T-cell (primary cell): ENCODE data around the gene PLCL1. TPM values are rescaled to one million over a fixed set of nuclear protein-coding genes. Genes with fewer than 3 reads are reported as not detected.

ENCODE experiments used
- ATAC-seq, 4 experiments: fragments of 200-7000 bp in 3 of 4; fragments of 150-1000 bp in 1 of 4; cut with Tn5 transposase; replicated peaks in 1 of 4; 1 replicate in 3 of 4; 2 replicates in 1 of 4; pipeline ENCODE4 v1.10.0; 2021; ENCODE audit warnings: moderate library complexity in 3 of 4, mild to moderate bottlenecking in 2 of 4, moderate number of reproducible peaks in 1 of 4
- CTCF ChIA-PET, 2 donors: fragments of 300-600 bp; sonication (Branson Sonifier 250); formaldehyde crosslinking; loops; one replicate each; lab custom pipeline; 2022; ENCODE audit warnings: antibody characterized with exemption in 2 of 2; lab: Charles Lee
- POLR2A ChIA-PET, 2 donors: fragments of 300-600 bp; sonication (Branson Sonifier 250); formaldehyde crosslinking; loops; one replicate each; lab custom pipeline; 2022; ENCODE audit warnings: antibody characterized with exemption in 2 of 2; lab: Charles Lee
- DNase-seq, 35 experiments: peaks; one replicate each; pipeline versions ENCODE4 v3.0.0 to v3.0.0-alpha.2; 2013 to 2023
- H3K27ac ChIP-seq: one replicate; pipeline ENCODE4 v1.5.1; 2013; ENCODE audit warnings: low read length
- H3K27me3 ChIP-seq, 2 experiments: replicated peaks in 1 of 2; 1 replicate in 1 of 2; 2 replicates in 1 of 2; pipeline versions ENCODE4 v1.6.1 to v1.7.0; 2013; ENCODE audit warnings: low read length in 1 of 2, mixed read lengths in 1 of 2; ENCODE audit not compliant: control insufficient read depth in 2 of 2, insufficient read depth in 2 of 2; ENCODE audit errors: extremely low read depth in 1 of 2
- H3K36me3 ChIP-seq, 2 donors: 1 replicate in 1 of 2; 2 replicates in 1 of 2; pipeline versions ENCODE4 v1.6.1 to v1.7.0; 2013; ENCODE audit warnings: low read length in 1 of 2; ENCODE audit not compliant: control insufficient read depth in 2 of 2, insufficient read depth in 1 of 2; ENCODE audit errors: extremely low read depth in 1 of 2
- H3K4me1 ChIP-seq, 2 experiments: 1 replicate in 1 of 2; 2 replicates in 1 of 2; pipeline versions ENCODE4 v1.6.1 to v1.7.0; 2013; ENCODE audit warnings: low read length in 2 of 2, mixed read lengths in 1 of 2; ENCODE audit not compliant: insufficient read depth in 2 of 2, control insufficient read depth in 1 of 2; ENCODE audit errors: extremely low read depth in 1 of 2
- H3K4me3 ChIP-seq, 2 donors: 1 replicate in 1 of 2; 2 replicates in 1 of 2; pipeline versions ENCODE4 v1.5.1 to v1.7.0; 2013; ENCODE audit warnings: mild to moderate bottlenecking in 2 of 2, low read length in 1 of 2, moderate library complexity in 1 of 2; ENCODE audit not compliant: control insufficient read depth in 1 of 2; ENCODE audit errors: extremely low read depth in 1 of 2
- H3K9me3 ChIP-seq: 2 replicates; pipeline ENCODE4 v1.7.0; 2013
- H3K27ac Mint-ChIP-seq, 2 donors: one replicate each; pipeline ENCODE4 v1.8.0; 2020 to 2021; ENCODE audit warnings: mild to moderate bottlenecking in 2 of 2, mixed read lengths in 2 of 2
- H3K27me3 Mint-ChIP-seq, 2 donors: one replicate each; pipeline ENCODE4 v1.8.0; 2021 to 2022; ENCODE audit warnings: mixed read lengths in 2 of 2
- H3K36me3 Mint-ChIP-seq: one replicate; pipeline ENCODE4 v1.8.0; 2021; ENCODE audit warnings: mixed read lengths
- H3K4me1 Mint-ChIP-seq, 3 donors: one replicate each; pipeline ENCODE4 v1.8.0; 2020 to 2022; ENCODE audit warnings: mixed read lengths in 3 of 3, mild to moderate bottlenecking in 1 of 3
- H3K4me3 Mint-ChIP-seq, 3 donors: one replicate each; pipeline ENCODE4 v1.8.0; 2020 to 2022; ENCODE audit warnings: mild to moderate bottlenecking in 3 of 3, mixed read lengths in 3 of 3, moderate library complexity in 3 of 3
- H3K9me3 Mint-ChIP-seq, 3 donors: one replicate each; pipeline ENCODE4 v1.8.0; 2020 to 2022; ENCODE audit warnings: mixed read lengths in 3 of 3
- WGBS: methylation state at CpG from one replicate; pipeline ENCODE4 v1.1.5; 2013; ENCODE audit warnings: missing lambda C conversion rate; ENCODE audit not compliant: insufficient coverage; 5-methylcytosine and 5-hydroxymethylcytosine counted together
- total RNA-seq, 35 experiments: library from RNA in 6 of 35; stranded (reverse) in 6 of 35; fragments of 120-200 nt in 1 of 35; gene quantifications; one replicate each; pipeline versions ENCODE4 v1.2.1 to v1.2.4 and lab custom pipeline; 2013 to 2026

The PLCL1 gene
- total RNA-seq, 5 donors from 2014 or later (not counting 1 experiment from before 2014, with no cell fraction given): 15.3 to 24.7 (median 20.3) TPM

- no peaks in the 10 kb centered on the region for H3K9me3 ChIP-seq
- H3K27me3 ChIP-seq: no peaks in the 10 kb centered on the region
- Mint-ChIP-seq H3K9me3 (no peaks in the 10 kb centered on the region), H3K36me3 (no peaks in the 10 kb centered on the region), H3K4me3 (peak overlapping the region; percentile 76 to 87 (median 86)), H3K27ac (peak overlapping the region; percentile 75 to 84), H3K27me3 (peaks cover 0 to 4% of the 10 kb centered on the region in 2 donors), H3K4me1 (peaks cover 62 to 67% (median 65%) of the 10 kb centered on the region in 3 donors)
- ATAC-seq (no peak), DNase-seq (no peak)
- H3K36me3 ChIP-seq: no peaks in the 10 kb centered on the region
- CTCF ChIA-PET: interaction anchor here (0.6 to 2.1 kb wide), 7 partner anchors 11 to 492 kb away, joined by 3 to 12 read pairs (median 3); no protein-coding TSS in a partner anchor
- peak overlapping the region; percentile 35 for H3K27ac ChIP-seq
- POLR2A ChIA-PET: no interaction called here
- peaks cover 18 to 26% of the 10 kb centered on the region in 2 experiments for H3K4me1 ChIP-seq
- H3K4me3 ChIP-seq: peak overlapping the region; percentile 82 to 86
- 58% methylated on average over 2 of the region's 11 CpGs for WGBS
Observed at GRCh38 chr2:197805715-197806633, 1.6 kb downstream of the PLCL1 start.

GRCh38 chr2:197809064-197809463 lies 4.7 kb downstream of the PLCL1 start:
- H3K27me3 Mint-ChIP-seq: no peaks in the 10 kb centered on the region
- peaks cover 0 to 3% (median 0%) of the 10 kb centered on the region in 3 donors for H3K9me3 Mint-ChIP-seq
- H3K4me3 ChIP-seq: no peak overlapping the region
- POLR2A ChIA-PET: no interaction called here
- CTCF ChIA-PET: interaction anchor here in 1 of 2 donors (0.8 to 2.8 kb wide), 6 partner anchors 22 to 318 kb away, joined by 3 to 14 read pairs (median 4); no protein-coding TSS in a partner anchor
- no peaks in the 10 kb centered on the region for H3K36me3 ChIP-seq
- peak overlapping the region; percentile 18 to 48 (median 28) for H3K4me3 Mint-ChIP-seq
- H3K36me3 Mint-ChIP-seq: no peaks in the 10 kb centered on the region
- peaks cover 66 to 74% (median 70%) of the 10 kb centered on the region in 3 donors for H3K4me1 Mint-ChIP-seq
- peak overlapping the region; percentile 77 to 82 for H3K27ac Mint-ChIP-seq
- no peaks in the 10 kb centered on the region for H3K9me3 ChIP-seq
- DNase-seq: peak in 1 of 35 experiments; percentile 21
- peaks cover 12 to 20% of the 10 kb centered on the region in 2 experiments for H3K4me1 ChIP-seq
- ATAC-seq: no peak
- peak overlapping the region; percentile 42 for H3K27ac ChIP-seq
- H3K27me3 ChIP-seq: no peaks in the 10 kb centered on the region
- whole genome bisulfite sequencing: no CpG with 5 or more reads among the region's 5 CpGs

DNA sequence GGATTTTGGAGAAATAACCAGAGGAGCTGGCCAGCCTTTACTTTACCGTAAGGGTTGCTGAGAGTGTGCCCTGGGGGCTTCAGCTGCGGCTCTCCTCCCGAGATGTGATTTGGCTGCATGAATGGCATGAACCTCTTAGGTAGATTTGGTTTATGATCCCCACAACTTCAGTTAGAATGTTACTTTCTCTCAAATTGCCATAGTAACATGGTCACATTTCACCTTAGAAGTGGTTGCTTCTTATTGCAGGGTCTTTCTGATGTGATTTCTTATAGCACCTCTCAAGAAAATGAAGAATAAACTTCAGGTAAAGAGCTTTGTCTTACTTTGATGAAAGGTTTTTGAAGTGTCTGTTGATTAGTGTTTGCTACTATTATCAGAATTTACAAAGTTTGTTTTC lies 5.6 kb downstream of the PLCL1 start:
- H3K4me1 ChIP-seq: peaks cover 9 to 20% of the 10 kb centered on the region in 2 experiments
- H3K4me3 ChIP-seq: no peak overlapping the region
- ATAC-seq (peak in 1 of 4 experiments; percentile 59), DNase-seq (peak in 1 of 35 experiments; percentile 47)
- no peaks in the 10 kb centered on the region for H3K27me3 ChIP-seq
- no peaks in the 10 kb centered on the region for H3K36me3 ChIP-seq
- no peaks in the 10 kb centered on the region for H3K9me3 ChIP-seq
- no CpG with 5 or more reads among the region's 3 CpGs for WGBS
- no peak overlapping the region for H3K4me3 Mint-ChIP-seq
- H3K27ac ChIP-seq: no peak overlapping the region
- H3K27me3 Mint-ChIP-seq: no peaks in the 10 kb centered on the region
- peak overlapping the region; percentile 78 to 82 for H3K27ac Mint-ChIP-seq
- H3K36me3 Mint-ChIP-seq: peaks cover 5% of the 10 kb centered on the region
- peaks cover 73 to 79% (median 76%) of the 10 kb centered on the region in 3 donors for H3K4me1 Mint-ChIP-seq
- ChIA-PET POLR2A (no interaction called here), CTCF (interaction anchor here (0.6 to 2.8 kb wide), 3 partner anchors 28 to 419 kb away, joined by 3 to 14 read pairs (median 6); no protein-coding TSS in a partner anchor)
- H3K9me3 Mint-ChIP-seq: peaks cover 0 to 3% (median 0%) of the 10 kb centered on the region in 3 donors

- WGBS: no CpG with 5 or more reads among the region's 3 CpGs
- Histone ChIP-seq H3K36me3 (no peaks in the 10 kb centered on the region), H3K9me3 (no peaks in the 10 kb centered on the region), H3K4me3 (no peak overlapping the region), H3K27ac (no peak overlapping the region), H3K27me3 (no peaks in the 10 kb centered on the region), H3K4me1 (peaks cover 6 to 24% of the 10 kb centered on the region in 2 experiments)
- H3K27ac Mint-ChIP-seq: peak overlapping the region; percentile 76 to 78
- no peak overlapping the region for H3K4me3 Mint-ChIP-seq
- peaks cover 7% of the 10 kb centered on the region for H3K36me3 Mint-ChIP-seq
- ATAC-seq (no peak), DNase-seq (no peak)
- peaks cover 74 to 83% (median 78%) of the 10 kb centered on the region in 3 donors for H3K4me1 Mint-ChIP-seq
- peaks cover 0 to 3% (median 0%) of the 10 kb centered on the region in 3 donors for H3K9me3 Mint-ChIP-seq
- no peaks in the 10 kb centered on the region for H3K27me3 Mint-ChIP-seq
- ChIA-PET CTCF (interaction anchor here (0.6 to 2.8 kb wide), 3 partner anchors 9 to 420 kb away, joined by 4 to 14 read pairs (median 6); no protein-coding TSS in a partner anchor), POLR2A (interaction anchor here in 1 of 2 donors (1.4 kb wide), 1 partner anchor 37 kb away, joined by 5 read pairs; no protein-coding TSS in a partner anchor)
Observed at GRCh38 chr2:197810491-197810890, 6.1 kb downstream of the PLCL1 start.

- ChIA-PET POLR2A (no interaction called here), CTCF (interaction anchor here (0.5 to 1.4 kb wide), 13 partner anchors 10 to 372 kb away, joined by 3 to 7 read pairs (median 3); partner anchors contain the start of gene MARS2 (in 1 of the 2))
- Histone ChIP-seq H3K27ac (no peak overlapping the region), H3K4me1 (peaks cover 0 to 17% of the 10 kb centered on the region in 2 experiments), H3K9me3 (no peaks in the 10 kb centered on the region), H3K4me3 (no peak overlapping the region), H3K36me3 (no peaks in the 10 kb centered on the region), H3K27me3 (no peaks in the 10 kb centered on the region)
- peak in 1 of 35 experiments; percentile 42 for DNase-seq
- H3K27ac Mint-ChIP-seq: no peak overlapping the region
- peaks cover 17% of the 10 kb centered on the region for H3K36me3 Mint-ChIP-seq
- peaks cover 0 to 3% (median 0%) of the 10 kb centered on the region in 3 donors for H3K9me3 Mint-ChIP-seq
- H3K4me1 Mint-ChIP-seq: peaks cover 59 to 64% (median 63%) of the 10 kb centered on the region in 3 donors
- no peak overlapping the region for H3K4me3 Mint-ChIP-seq
- WGBS: no CpG with 5 or more reads among the region's 3 CpGs
- peak in 1 of 4 experiments; percentile 29 for ATAC-seq
- no peaks in the 10 kb centered on the region for H3K27me3 Mint-ChIP-seq
Observed at GRCh38 chr2:197813093-197813787, 8.8 kb downstream of the PLCL1 start.
